HG02840 (cell line): ENCODE measurements around the gene CNTNAP2.
"Not testable (repeated sequence)": the region's sequence is repeated elsewhere in the genome, so short reads cannot be mapped to it uniquely, and the experiment has no call there.

Source experiments
- ATAC-seq: cut with Tn5 transposase; IDR thresholded peaks from one replicate; pipeline ENCODE4 v1.9.1; 2021; ENCODE audit warnings: mild to moderate bottlenecking, moderate library complexity, moderate number of reproducible peaks; ENCODE audit not compliant: unreplicated experiment, low FRiP score

The CNTNAP2 gene

DNA sequence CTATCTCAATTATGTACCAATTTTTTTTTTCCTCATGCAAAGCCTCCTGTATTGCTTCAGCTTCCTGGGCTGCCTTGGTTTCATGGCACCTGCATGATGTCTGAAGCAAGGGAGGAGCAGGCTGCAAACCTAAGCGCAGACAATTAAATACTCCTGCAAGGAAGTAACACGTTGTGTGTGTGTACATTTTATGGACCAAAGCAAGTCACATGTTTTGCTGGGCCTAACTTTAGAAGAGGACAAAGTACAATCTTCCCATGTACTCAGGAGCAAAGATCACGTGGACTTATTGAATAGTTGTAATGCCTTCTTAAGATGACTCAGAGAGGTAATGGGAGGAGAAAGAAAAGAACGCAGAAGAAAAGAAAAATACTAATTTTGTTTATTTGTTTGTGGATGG lies 1530.0 kb downstream of the CNTNAP2 start:
- no peak for ATAC-seq

GRCh38 chr7:147650991-147651390 lies 1534.4 kb downstream of the CNTNAP2 start:
- no peak for ATAC-seq

DNA sequence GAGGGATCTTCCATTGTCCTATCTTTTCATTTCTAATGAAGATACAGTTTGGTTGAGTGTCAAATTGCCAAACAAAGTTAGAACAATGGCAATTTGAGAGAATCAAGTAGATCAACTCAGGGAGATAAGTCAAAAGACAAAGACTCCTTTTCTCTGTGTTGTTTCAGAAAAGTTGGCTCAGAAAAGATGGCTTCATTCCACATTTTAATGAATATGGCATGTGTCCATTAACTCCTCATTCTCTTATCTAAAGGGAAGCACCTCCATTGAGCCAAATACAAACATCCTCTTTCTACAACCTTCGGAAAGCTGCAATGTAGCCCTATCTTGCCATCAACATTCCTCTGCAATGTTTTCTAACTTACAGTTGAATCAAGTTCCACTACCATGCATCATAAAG lies 1535.0 kb downstream of the CNTNAP2 start:
- no peak for ATAC-seq

DNA sequence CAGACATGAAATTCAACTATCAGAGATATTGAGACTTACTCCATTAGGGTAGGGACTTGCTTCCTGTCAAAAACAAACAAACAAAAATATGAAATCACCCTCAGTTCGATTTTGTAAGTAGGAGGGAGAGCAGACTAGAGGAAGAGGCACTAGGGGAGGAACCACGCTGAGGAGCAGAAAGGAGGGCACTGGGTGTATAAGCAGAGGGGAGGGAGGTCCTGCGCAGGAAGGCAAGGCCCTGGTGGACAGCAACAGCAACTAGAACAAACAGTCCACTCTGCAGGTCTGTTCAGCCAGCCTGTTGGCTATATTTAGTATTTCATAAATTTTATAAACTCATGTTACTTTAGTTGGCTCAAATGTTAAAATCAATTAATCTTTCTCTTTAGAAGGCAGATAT lies 1536.9 kb downstream of the CNTNAP2 start:
- ATAC-seq = no peak

GRCh38 chr7:147658392-147658967 lies 1541.9 kb downstream of the CNTNAP2 start:
- ATAC-seq = no peak

- ATAC-seq = no peak
Measured at GRCh38 chr7:147659036-147659995, 1542.7 kb downstream of the CNTNAP2 start.

- no peak for ATAC-seq
Measured at GRCh38 chr7:147664541-147664940, 1547.9 kb downstream of the CNTNAP2 start.

DNA sequence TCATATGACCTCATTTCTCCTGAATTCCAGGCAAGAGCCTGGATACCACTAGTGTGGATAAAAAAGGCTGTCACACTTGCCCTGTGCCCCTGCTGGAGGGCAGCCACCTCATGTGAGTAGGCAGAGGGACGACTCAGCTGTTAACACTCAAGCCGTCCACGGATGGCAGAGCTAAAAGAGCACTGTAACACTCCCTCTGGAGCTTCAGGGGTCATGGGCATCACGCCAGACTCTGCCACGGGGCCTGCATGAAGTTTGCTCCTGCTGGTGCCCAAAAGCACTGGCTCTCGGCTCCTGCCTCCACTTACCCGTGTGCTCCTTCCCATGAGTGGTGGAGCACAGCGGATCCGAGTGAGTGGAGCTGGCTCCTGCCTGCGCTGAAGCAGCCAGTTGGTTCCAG lies 1554.2 kb downstream of the CNTNAP2 start:
- no peak for ATAC-seq

DNA sequence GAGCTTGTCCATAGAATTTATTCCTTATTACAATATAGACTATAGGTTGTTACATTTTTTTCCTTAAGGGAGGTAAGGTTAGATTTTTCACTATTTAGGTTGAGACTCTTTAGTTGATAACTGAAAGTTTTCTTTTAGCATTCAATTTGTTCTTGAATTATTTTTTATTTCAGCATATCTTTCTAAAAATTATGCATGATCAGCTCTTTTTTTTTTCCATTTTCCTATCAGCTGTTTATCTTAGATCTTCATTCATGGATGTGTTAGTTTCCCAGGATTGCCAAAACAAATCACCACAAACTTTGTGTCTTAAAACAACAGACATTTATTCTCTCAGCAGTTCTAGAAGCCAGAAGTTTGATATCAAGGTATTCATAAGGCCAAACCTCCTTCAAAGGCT lies 1558.1 kb downstream of the CNTNAP2 start:
- no peak for ATAC-seq

GRCh38 chr7:147678943-147679342 lies 1562.3 kb downstream of the CNTNAP2 start:
- ATAC-seq = no peak

- ATAC-seq = no peak
Measured at GRCh38 chr7:147681530-147681929, 1564.9 kb downstream of the CNTNAP2 start.

GRCh38 chr7:147700702-147701101 lies 1584.1 kb downstream of the CNTNAP2 start:
- no peak for ATAC-seq

DNA sequence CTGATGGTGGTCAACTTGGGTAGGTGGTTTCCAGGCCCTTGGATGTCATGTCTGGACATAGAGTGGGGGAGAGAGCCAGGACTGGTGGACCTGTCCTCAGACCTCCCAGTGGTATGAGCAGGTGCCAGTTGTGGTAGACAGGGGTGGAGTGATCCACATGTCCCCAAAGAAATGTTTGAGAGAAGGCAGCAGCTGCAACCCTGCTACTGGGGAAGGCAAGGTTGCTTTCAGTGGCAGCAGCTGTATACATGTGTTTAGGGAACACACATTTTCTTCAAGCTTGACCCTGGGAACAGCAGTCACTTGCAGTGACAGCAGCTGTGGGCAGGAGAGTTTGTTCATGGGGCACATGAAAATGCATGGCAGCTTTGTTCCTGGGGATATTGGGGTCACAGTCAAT lies 1591.3 kb downstream of the CNTNAP2 start:
- ATAC-seq = no peak

DNA sequence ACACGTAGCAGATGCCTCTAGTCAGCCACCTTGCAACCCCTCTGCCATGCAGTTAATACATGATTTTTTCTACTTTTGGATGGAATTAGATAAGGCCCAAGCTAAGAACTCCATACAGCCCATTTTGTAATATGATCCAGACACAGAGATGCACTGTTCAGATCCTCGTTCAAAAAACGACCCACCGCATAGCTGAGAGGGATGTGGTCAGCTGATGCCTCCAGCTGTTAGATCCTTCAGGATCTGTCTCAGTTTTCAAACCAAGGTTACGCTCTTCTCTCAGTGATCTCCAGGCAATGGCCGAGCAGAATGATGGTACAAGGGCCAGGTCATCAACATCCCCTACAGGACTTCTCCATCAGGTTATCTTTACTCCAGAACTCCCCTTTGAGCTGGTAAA lies 1592.3 kb downstream of the CNTNAP2 start:
- ATAC-seq = no peak

DNA sequence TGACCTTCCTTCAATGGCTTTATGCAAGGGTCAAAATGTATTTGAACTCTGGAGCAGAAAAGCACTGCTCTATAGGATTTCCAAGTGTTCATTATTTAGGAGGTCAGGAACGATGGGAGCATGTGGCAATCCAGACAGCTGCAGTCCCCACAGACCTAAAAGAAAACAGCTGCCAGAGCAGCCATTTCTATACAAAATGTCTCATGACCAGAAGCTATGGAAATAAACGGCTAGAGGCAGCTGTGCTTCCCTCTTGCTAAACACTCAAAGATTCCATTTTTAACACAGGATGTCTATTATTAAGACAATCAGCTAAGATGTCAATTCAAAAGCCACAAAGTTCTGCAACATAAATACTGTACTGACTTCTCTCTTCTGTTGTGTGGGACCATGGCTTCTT lies 1594.8 kb downstream of the CNTNAP2 start:
- no peak for ATAC-seq

- no peak for ATAC-seq
Measured at GRCh38 chr7:147721962-147722830, 1605.6 kb downstream of the CNTNAP2 start.

DNA sequence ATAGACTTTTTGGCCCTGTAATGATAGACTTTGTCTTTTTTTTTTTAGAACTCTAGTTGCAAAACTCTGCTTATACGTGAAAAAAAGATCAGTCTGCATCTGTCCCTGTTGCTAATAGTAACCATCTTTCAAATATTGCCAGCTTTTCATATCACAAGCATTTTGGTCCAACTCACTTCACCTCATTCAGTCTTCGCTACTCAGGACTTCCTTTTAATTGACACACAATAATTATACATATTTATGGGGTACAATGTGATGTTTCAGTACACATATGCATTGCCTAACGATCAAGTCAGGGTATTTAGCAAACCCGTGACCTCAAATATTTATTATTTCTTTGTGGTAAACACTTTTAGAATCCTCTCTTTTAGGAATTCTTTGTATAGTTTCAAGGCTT lies 1606.9 kb downstream of the CNTNAP2 start:
- no peak for ATAC-seq

DNA sequence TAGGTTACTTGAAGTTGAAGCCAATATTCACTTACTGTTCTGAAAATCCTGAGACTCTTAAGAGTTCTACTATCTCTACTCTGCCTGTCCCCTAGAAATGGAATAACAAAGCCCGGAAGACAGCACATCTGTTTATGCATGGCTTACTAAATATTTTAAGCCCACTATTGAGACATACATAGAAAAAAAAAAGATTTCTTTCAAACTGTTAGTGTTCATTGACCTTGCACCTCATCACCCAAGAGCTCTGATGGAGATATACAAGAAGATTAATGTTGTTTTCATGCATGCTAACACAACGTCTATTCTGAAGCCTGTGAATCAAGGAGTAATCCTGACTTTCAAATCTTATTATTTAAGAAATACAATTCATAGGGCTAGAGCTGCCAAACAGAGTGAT lies 1614.7 kb downstream of the CNTNAP2 start:
- no peak for ATAC-seq

DNA sequence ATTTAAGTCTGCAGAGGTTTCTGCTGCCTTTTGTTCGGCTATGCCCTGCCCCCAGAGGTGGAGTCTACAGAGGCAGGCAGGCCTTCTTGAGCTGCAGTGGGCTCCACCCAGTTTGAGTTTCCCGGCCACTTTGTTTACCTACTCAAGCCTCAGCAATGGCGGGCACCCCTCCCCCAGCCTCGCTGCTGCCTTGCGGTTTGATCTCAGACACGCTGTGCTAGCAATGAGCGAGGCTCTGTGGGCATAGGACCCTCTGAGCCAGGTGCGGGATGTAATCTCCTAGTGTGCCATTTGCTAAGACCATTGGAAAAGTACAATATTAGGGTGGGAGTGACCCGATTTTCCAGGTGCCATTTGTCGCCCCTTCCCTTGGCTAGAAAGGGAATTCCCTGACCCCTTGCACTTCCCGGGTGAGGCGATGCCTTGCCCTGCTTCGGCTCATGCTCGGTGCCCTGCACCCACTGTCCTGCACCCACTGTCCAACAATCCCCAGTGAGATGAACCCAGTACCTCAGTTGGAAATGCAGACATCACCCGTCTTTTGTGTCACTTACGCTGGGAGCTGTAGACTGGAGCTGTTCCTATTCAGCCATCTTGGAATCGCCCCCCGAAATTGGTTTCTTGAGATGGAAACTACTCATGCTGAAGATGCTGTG lies 1621.1 kb downstream of the CNTNAP2 start:
- ATAC-seq = not testable (repeated sequence)

- no peak for ATAC-seq
Measured at GRCh38 chr7:147742301-147742700, 1625.7 kb downstream of the CNTNAP2 start.
